GM18951 (cell line): ENCODE data around the gene ADSS1.

ENCODE experiments used
- POLR2A ChIP-seq: IDR thresholded peaks from 4 replicates; pipeline ENCODE4 v1.6.1; 2011; ENCODE audit warnings: mild to moderate bottlenecking; ENCODE audit not compliant: insufficient read length, insufficient read depth; ENCODE audit errors: extremely low read depth
- in situ Hi-C: fragments of 300-500 bp; cut with MboI; formaldehyde crosslinking; loops from one replicate; pipeline ENCODE4 v1.12.0; 2022; ENCODE audit warnings: low sequenced_read_pairs, mixed read lengths, inconsistent platforms; ENCODE audit not compliant: unreplicated experiment

The ADSS1 gene

DNA sequence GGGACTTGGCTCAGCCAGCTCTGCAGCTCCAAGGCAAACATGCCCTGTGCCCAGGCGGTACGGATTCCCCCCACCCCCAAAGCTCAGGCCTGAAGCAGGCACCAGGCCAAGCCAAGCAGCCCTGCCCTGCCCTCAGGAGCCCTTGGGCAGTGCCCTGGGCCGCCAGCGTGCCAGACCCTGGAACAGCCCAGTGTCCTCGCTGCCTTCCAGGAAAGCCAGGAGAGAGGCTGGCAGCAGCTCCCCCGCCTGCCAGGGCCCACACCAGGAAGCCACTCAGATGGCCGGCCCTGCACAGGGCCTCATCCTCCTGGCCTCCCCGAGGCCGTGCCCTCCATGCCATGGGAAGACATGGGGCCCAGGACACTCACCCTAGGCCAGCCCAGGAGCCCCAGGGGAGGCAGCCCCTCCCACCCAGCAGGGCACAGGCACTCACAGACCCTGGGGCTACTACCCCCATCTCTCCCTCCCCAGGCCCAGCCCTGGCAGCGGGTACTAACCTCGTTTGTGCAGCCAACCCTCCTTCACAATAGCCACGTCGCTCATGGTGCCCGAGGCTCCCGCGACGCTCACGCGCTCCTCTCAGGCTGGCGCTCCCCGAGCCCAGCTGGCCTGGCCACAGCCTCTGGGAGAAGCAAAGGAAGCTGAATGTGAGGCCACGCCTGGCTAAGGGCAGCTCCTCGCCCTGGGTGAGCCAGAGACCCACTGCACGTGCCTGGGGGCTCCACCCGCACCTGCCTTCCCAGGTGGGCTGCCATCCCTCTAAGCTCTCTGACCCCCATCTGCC lies 68.3 kb downstream of the ADSS1 start:
- TF ChIP-seq POLR2A, result no peak
- in situ Hi-C loops, result no loop called here

DNA sequence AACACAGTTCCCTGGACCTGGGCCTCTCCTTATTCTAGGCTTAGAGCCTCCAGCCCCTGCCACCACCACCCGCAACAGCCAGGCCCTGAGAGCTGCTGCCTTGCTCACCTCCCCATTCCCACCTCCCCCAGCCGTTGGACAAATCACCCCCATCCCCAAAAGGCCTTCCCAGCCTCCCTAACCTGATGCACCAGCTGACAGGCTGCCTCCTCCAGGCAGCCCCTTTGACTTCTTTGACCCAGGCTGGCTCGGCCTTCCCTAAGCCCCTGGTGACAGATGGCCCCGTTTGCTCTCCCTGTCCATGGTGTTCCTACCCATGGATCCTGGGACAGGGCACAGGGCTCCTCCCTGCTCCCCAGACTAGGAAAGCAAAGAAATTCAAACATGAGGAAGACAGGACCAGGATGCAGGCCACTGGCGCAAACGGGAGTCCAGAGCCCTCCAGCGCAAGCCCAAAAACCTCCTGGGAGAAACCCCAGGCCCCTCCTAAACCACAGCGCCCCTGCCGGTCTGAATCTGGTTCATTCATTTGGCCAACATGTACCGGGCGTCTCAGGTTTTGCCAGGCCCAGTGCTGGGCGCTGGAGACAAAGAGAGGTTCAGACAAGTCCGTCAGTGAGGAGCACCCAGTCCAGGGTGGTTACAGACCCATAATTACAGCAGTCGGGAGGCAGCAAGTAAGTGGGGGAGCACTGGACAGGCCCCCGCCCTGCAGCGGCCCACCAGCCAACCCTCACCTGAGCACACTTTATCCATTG lies 69.1 kb downstream of the ADSS1 start:
- in situ Hi-C loops, result no loop called here

GRCh38 chr14:104793703-104793959 lies 69.6 kb downstream of the ADSS1 start:
- TF ChIP-seq POLR2A, result no peak
- in situ Hi-C loops, result no loop called here

More for the DNA sequence above, 69.1 kb downstream of the ADSS1 start:
- no peak for TF ChIP-seq POLR2A

DNA sequence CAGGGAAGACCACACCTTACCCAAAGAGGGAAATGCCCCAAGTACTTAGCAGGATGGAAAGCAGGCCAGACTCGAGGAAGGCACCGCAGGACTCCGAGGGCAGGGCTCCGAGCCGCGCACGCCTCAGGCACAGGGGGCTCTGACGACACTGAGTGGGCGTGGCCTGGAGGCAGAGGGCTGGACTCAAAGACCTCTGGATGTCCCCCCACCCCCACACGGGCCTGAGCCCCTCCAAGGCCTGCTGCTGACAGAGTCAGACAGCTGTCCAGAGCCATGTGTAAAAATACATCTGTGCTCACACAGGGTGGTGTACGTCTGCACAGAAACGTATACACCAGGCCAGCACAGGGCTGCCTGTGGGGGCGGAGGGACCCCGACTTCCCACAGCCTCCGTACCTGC lies 70.1 kb downstream of the ADSS1 start:
- no peak for TF ChIP-seq POLR2A
- in situ Hi-C loops, result no loop called here

- no peak for TF ChIP-seq POLR2A
- in situ Hi-C loops, result no loop called here
Measured at GRCh38 chr14:104794631-104794992, 70.6 kb downstream of the ADSS1 start.

- in situ Hi-C loops, result no loop called here
- no peak for TF ChIP-seq POLR2A
Measured at GRCh38 chr14:104794993-104795780, 71.2 kb downstream of the ADSS1 start, which contains the start of gene AKT1. TSS of gene AKT1 (minus strand) at chr14:104795748. CDS start at chr14:104792643, 3,105 bp downstream.

- peak; percentile 79 for TF ChIP-seq POLR2A
- in situ Hi-C loops, result no loop called here
Measured at GRCh38 chr14:104795781-104796686, 72.0 kb downstream of the ADSS1 start.

DNA sequence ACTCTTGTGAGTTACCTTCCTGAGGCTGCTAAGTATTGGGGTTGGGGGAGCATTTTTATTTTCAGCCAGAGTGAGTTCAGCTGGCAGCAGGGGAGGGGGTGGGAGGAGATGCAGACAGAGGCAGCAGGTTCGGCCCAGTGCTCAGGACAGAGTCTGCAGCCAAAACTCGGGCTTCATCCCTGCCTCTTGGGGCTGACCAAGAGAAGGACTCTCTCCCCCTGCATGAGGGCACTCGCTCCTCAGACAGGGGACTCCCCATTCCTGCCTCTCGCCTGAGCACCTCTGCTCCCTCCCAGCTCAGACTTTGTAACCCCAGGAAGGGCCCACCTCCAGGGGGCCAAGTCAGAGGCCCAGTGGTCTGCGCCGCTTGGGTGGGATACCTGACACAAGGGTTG lies 72.7 kb downstream of the ADSS1 start:
- in situ Hi-C loops, result no loop called here
- no peak for TF ChIP-seq POLR2A
